ENCODE measurements around the gene UBE2Q2.

Gene UBE2Q2

GRCh38 chr15:75928680-75929608 lies 85.7 kb downstream of the UBE2Q2 start:
- DNase-seq, result peak; percentile 28

DNA sequence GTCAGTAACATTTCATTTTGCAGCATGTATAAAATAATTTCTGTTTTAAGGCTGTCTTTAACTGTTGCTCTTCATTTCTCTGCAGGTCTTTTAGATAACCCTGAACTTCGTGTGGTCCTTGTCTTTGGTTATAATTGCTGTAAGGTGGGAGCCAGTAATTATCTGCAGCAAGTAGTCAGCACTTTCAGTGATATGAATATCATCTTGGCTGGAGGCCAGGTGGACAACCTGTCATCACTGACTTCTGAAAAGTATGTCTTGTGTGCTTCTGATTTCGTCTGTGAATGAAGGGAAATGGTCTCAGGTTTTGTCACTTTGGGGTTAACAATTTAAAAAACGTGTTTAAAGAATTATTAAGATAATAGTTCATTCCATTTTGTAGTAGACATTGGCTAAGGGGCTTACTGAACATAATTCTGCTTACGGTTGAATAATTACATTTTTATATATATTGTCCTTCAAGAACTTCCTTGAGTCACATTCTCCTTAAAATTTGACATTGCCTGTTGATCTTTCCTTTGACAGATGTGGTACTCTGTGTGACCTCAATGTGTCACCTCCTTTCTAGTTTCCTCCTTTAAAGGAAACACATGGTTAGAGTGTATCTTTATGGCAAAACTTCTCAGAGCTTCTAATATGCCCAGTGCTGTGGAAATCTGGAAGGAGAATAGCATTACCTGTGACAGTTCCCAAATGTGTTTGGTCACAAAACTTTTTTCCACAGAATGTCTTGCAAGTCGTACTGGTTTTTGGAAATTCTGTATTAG lies 86.7 kb downstream of the UBE2Q2 start:
- no peak for DNase-seq

DNA sequence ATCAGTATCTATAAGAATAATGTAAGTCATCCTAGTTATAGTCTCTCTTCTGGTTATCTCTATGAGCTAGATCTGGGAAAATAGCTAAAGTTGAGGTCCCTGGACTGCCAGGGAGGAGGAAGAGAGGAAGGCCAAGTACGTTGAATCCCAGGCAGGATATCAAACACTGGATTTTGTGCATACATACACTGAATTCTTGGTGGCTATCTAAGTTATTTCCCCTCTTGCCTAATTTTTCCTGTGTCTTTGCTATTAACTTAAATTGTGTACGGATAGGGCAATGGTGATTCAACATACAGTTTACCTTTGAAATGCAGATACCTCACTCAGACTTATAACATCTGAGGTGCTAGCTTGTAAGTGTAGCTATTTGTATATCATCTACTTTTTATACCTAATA lies 87.6 kb downstream of the UBE2Q2 start:
- DNase-seq, result no peak

- DNase-seq, result no peak
These were observed 99.2 kb downstream of the UBE2Q2 start for GRCh38 chr15:75942464-75942863.

DNA sequence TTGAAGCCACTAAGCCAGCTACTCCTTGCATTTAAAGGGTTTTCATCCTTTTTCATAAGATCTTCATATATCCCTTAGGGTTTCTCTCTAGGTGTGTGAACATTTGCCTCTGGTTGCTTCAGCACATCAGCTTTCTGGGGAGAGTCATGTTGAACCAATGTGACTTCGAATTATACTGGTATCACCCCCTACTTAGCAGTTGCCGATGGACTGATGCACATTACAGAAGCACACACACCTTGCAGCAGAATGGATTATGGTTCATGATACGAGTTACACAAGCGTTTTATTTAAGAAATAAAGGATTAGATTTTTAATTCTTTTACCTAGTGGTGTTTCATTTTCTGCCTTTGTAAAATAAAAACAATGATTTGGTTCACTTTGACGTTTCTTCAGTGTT lies 100.0 kb downstream of the UBE2Q2 start:
- no peak for DNase-seq

DNA sequence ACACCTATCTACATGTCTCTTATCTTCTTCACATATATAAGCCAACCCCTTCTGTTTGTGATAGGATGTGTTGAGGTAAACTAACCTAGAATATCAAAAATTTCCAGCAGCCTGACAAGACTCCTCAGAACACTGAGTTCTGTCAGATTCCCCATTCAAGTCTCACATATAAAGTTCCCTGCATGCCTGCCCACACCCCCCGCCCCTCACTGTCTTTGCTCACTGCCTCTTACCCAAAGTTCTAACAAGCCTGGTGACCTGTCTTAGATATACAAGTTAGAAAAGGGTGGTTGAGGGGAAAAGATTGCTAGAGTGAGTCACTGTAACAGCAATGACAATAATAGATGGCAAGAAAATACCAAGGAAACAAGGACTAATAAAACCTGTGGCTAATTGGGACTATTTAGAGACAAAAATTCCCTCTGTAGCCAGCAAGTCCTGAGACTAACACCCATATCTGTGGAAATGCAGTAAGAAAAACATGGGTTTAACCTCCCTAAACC lies 100.5 kb downstream of the UBE2Q2 start:
- peak; percentile 5 for DNase-seq

GRCh38 chr15:75945953-75946352 lies 102.7 kb downstream of the UBE2Q2 start:
- peak; percentile 51 for DNase-seq

DNA sequence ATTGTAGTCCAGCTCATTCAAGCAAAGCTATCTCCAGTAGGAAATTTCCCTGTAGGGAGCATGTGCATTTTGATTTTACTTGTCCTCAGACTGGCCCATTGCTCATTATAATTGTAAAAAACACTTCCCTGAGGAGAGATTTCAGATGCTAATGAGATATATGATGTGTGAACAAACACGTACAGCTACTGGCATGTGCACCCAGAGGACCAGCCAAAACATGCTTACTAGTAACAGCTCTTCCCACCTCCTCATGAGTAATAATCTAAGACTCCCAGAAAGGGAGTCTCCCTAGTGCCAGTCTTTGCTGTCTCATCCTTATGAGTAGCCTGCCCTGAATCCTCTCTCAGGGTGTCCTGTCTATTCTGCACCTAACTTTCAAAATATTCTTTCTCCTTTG lies 103.8 kb downstream of the UBE2Q2 start:
- peak; percentile 64 for DNase-seq

DNA sequence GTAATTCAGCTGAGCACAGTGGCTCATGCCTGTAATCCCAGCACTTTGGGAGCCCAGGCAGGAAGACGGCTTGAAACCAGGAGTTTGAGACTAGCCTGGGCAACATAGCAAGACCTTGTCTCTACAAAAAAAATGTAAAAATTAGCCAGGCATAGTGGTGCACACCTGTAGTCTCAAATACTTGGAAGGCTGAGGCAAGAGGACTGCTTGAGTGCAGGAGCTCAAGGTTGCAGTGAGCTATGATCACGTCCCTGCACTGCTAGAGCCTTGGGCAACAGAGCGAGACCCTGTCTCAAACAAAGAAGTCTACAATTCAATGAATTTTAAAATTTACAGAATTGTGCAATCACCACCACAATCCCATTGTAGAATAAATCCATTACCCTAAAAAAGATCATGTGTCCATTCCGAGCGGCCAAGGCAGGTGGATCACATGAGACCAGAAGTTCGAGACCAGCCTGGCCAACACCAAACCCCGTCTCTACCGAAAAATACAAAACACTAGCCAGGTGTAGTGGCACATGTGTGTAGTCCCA lies 105.6 kb downstream of the UBE2Q2 start:
- no peak for DNase-seq

All from fibroblast of upper back skin (primary cell).